Sigmoid colon (tissue), 7 donors: Measurements from ENCODE around the gene MPPE1. TPM values are rescaled to one million over a fixed set of nuclear protein-coding genes. Genes with fewer than 3 reads are reported as not detected.

Experiments used
- DNase-seq: peaks from one replicate; pipeline ENCODE4 v3.0.0-alpha.2; 2019
- H3K27ac ChIP-seq, 4 donors: fragments of 200-600 bp; sonication (generic); one replicate each; pipeline ENCODE4 v1.5.1; 2016 to 2019; ENCODE audit warnings: mild to moderate bottlenecking in 1 of 4
- H3K27me3 ChIP-seq, 3 donors: fragments of 200-600 bp; sonication (generic); one replicate each; pipeline ENCODE4 v1.5.1; 2019; ENCODE audit warnings: mild to moderate bottlenecking in 1 of 3
- H3K36me3 ChIP-seq, 4 donors: fragments of 200-600 bp; sonication (generic); one replicate each; pipeline ENCODE4 v1.5.1; 2016 to 2019
- H3K4me1 ChIP-seq, 4 donors: fragments of 200-600 bp; sonication (generic); one replicate each; pipeline ENCODE4 v1.5.1; 2017 to 2019
- H3K4me3 ChIP-seq, 4 donors: fragments of 200-600 bp; sonication (generic); one replicate each; pipeline ENCODE4 v1.5.1; 2017 to 2019; ENCODE audit warnings: mild to moderate bottlenecking in 2 of 4, moderate library complexity in 1 of 4
- H3K9me3 ChIP-seq, 4 donors: fragments of 200-600 bp in 3 of 4; sonication (generic) in 3 of 4; one replicate each; pipeline versions ENCODE4 v1.5.1 to v1.6.1; 2013 to 2019
- CTCF ChIP-seq, 4 experiments: fragments of 450-650 bp in 3 of 4; fragments of 200-600 bp in 1 of 4; IDR thresholded peaks; one replicate each; pipeline ENCODE4 v1.5.1; 2016 to 2019; ENCODE audit warnings: antibody characterized with exemption in 4 of 4, mild to moderate bottlenecking in 3 of 4, moderate library complexity in 2 of 4
- EP300 ChIP-seq, 4 donors: sonication (generic); formaldehyde crosslinking; IDR thresholded peaks; one replicate each; pipeline ENCODE4 v1.6.1; 2017; ENCODE audit warnings: antibody characterized with exemption in 4 of 4
- POLR2A ChIP-seq, 2 donors: fragments of 450-650 bp; IDR thresholded peaks; one replicate each; pipeline ENCODE4 v1.6.1; 2016; ENCODE audit warnings: antibody characterized with exemption in 2 of 2, mild to moderate bottlenecking in 2 of 2, moderate library complexity in 2 of 2
- POLR2AphosphoS5 ChIP-seq, 4 donors: sonication (generic); formaldehyde crosslinking; IDR thresholded peaks; one replicate each; pipeline ENCODE4 v1.6.1; 2017; ENCODE audit warnings: antibody characterized with exemption in 4 of 4
- WGBS, 2 donors: extraction: QIAGEN DNeasy Blood & Tissue Kit; methylation state at CpG; one replicate each; pipeline ENCODE4 v1.1.7; 2013; 5-methylcytosine and 5-hydroxymethylcytosine counted together
- intact Hi-C: fragments of 100-400 bp; cut with DNase I; formaldehyde crosslinking; loops from one replicate; pipeline ENCODE4 v1.15.1; 2023
- polyA plus RNA-seq, 3 donors: library from polyadenylated mRNA; stranded (reverse); fragments of 200-250 nt; gene quantifications; one replicate each; pipeline ENCODE4 v1.2.3, GENCODE V29; 2013
- total RNA-seq, 4 donors: library from RNA; depleted of rRNA; stranded (reverse); fragments of >200 nt; gene quantifications; one replicate each; pipeline ENCODE4 v1.1.0, GENCODE V29; 2016
- donor health status: healthy with polysubstance abuse.
- donor health status: Bipolar disorder and iron deficiency.
- donor health status: healthy.

Gene MPPE1
- total and polyA plus RNA-seq, 7 donors = 16.4 to 34.6 (median 23.5) TPM

GRCh38 chr18:11885278-11885947 is 22.7 kb downstream of the MPPE1 start:
- no peaks in the 10 kb centered on the region for H3K27me3 ChIP-seq
- intact Hi-C loops = no loop called here
- H3K4me3 ChIP-seq = no peak overlapping the region
- WGBS, 2 donors = 51 to 65% methylated on average over 22 of the region's 22 CpGs
- H3K27ac ChIP-seq = no peak overlapping the region
- TF ChIP-seq EP300 (IDR thresholded peaks at IDR 0.05) (no peak), POLR2A (IDR thresholded peaks at IDR 0.05) (no peak), CTCF (IDR thresholded peaks at IDR 0.05) (no peak), POLR2AphosphoS5 (IDR thresholded peaks at IDR 0.05) (no peak)
- DNase-seq = no peak
- no peaks in the 10 kb centered on the region for H3K4me1 ChIP-seq
- H3K36me3 ChIP-seq = peaks cover 6 to 91% (median 31%) of the 10 kb centered on the region in 4 donors
- H3K9me3 ChIP-seq = no peaks in the 10 kb centered on the region

GRCh38 chr18:11884396-11885030 is 23.6 kb downstream of the MPPE1 start:
- no peak overlapping the region for H3K4me3 ChIP-seq
- 86 to 90% methylated on average over 12 of the region's 12 CpGs for whole genome bisulfite sequencing, 2 donors
- intact Hi-C loops = no loop called here

DNA sequence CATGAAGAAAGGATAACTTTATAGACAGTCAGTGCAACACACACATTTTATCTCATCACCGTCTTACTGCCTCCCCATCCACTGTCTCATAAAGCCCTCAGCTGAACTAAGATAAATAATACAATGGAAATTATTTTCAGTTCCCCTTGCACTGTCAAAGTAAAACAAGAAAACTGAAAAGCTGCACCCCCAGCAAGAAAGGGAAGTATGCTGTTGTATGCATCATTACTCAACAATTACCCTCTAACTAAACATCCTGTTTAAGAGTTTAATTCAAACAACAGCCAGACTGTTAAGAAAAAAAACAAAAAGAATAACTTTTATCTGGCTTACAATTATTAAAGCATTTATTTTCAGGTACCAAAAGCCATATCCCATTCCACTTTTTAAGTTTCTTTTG is 25.0 kb downstream of the MPPE1 start:
- peak in 1 of 4 donors; percentile 15 for TF ChIP-seq POLR2AphosphoS5 (IDR thresholded peaks at IDR 0.05)
- no peak for TF ChIP-seq EP300 (IDR thresholded peaks at IDR 0.05)
- no peak for DNase-seq
- peaks cover 0 to 68% (median 25%) of the 10 kb centered on the region in 4 donors for H3K36me3 ChIP-seq
- H3K27me3 ChIP-seq = no peaks in the 10 kb centered on the region
- no peak overlapping the region for H3K4me3 ChIP-seq
- no peaks in the 10 kb centered on the region for H3K4me1 ChIP-seq
- intact Hi-C loops = no loop called here
- H3K9me3 ChIP-seq = no peaks in the 10 kb centered on the region
- WGBS, 2 donors = 59 to 75% methylated on average over 1 of the region's 1 CpG
- H3K27ac ChIP-seq = peak overlapping the region in 1 of 4 donors; percentile 0

More at GRCh38 chr18:11884396-11885030, 23.6 kb downstream of the MPPE1 start:
- no peak overlapping the region for H3K27ac ChIP-seq
- DNase-seq = no peak
- H3K27me3 ChIP-seq = no peaks in the 10 kb centered on the region
- no peak for TF ChIP-seq POLR2AphosphoS5 (IDR thresholded peaks at IDR 0.05)
- TF ChIP-seq CTCF (IDR thresholded peaks at IDR 0.05) = no peak
- no peak for TF ChIP-seq POLR2A (IDR thresholded peaks at IDR 0.05)
- TF ChIP-seq EP300 (IDR thresholded peaks at IDR 0.05) = no peak
- no peaks in the 10 kb centered on the region for H3K9me3 ChIP-seq
- H3K4me1 ChIP-seq = no peaks in the 10 kb centered on the region
- H3K36me3 ChIP-seq = peaks cover 6 to 82% (median 28%) of the 10 kb centered on the region in 4 donors

GRCh38 chr18:11882636-11883035 is 25.5 kb downstream of the MPPE1 start:
- WGBS, 2 donors = 62 to 76% methylated on average over 4 of the region's 4 CpGs
- no peaks in the 10 kb centered on the region for H3K27me3 ChIP-seq
- H3K4me1 ChIP-seq = no peaks in the 10 kb centered on the region
- no peak overlapping the region for H3K27ac ChIP-seq
- H3K4me3 ChIP-seq = no peak overlapping the region
- no peak for TF ChIP-seq EP300 (IDR thresholded peaks at IDR 0.05)
- TF ChIP-seq CTCF (IDR thresholded peaks at IDR 0.05) = no peak
- no peak for TF ChIP-seq POLR2AphosphoS5 (IDR thresholded peaks at IDR 0.05)
- TF ChIP-seq POLR2A (IDR thresholded peaks at IDR 0.05) = no peak
- intact Hi-C loops = no loop called here
- H3K36me3 ChIP-seq = peaks cover 0 to 68% (median 23%) of the 10 kb centered on the region in 4 donors
- DNase-seq = no peak
- no peaks in the 10 kb centered on the region for H3K9me3 ChIP-seq

DNA sequence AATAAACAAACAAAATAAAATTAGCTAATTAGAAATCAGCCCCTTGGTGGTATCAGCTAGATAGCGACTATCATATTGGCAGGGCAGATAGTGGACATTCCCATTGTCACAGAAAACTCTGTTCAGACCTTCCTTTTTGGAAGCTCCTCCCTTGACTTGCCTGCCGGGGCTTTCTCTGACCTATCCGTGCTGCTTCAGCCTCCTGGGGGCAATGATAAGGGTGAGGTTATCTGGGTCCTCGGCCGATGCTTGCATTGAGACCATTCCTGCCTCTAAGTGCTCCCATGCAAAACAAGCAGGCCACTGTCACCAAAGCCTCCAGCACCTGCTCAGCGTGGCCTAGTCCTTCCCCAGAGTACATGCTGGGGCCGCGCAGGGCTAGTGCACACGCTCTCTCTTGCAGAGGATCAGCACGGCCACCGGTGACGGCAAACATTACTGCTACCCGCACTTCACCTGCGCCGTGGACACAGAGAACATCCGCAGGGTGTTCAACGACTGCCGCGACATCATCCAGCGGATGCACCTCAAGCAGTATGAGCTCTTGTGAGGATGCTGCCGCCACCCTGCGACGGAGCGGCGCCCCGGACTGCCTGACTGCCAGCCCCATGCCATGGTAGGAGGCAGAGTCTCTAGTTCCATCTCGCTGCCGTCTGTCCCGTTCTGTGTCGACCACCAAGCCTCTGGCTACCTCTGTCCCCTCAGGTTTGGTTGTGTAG is 27.4 kb downstream of the MPPE1 start:
- TF ChIP-seq EP300 (IDR thresholded peaks at IDR 0.05) (no peak), CTCF (IDR thresholded peaks at IDR 0.05) (no peak), POLR2A (IDR thresholded peaks at IDR 0.05) (no peak), POLR2AphosphoS5 (IDR thresholded peaks at IDR 0.05) (no peak)
- Histone ChIP-seq H3K27ac (no peak overlapping the region), H3K4me3 (no peak overlapping the region), H3K4me1 (no peaks in the 10 kb centered on the region), H3K27me3 (no peaks in the 10 kb centered on the region), H3K36me3 (peaks cover 0 to 63% (median 14%) of the 10 kb centered on the region in 4 donors), H3K9me3 (no peaks in the 10 kb centered on the region)
- WGBS, 2 donors = 97 to 98% methylated on average over 30 of the region's 30 CpGs
- no peak for DNase-seq
- intact Hi-C loops = no loop called here
